K562 (cell line): ENCODE data around the gene ZC3H13. TPM values are rescaled to one million over a fixed set of nuclear protein-coding genes. Genes with fewer than 3 reads are reported as not detected.

Experiments used
- ATAC-seq: fragments of 200-7000 bp; cut with Tn5 transposase; 3 replicates; pipeline ENCODE4 v1.9.1; 2020; ENCODE audit warnings: moderate library complexity
- BruUV-seq: library from RNA; stranded (reverse); fragments of 400-500 nt; replicated peaks from 2 replicates; lab custom pipeline; 2021; lab: Mats Ljungman, UMichigan
- CTCF ChIA-PET: fragments of 300-600 bp; formaldehyde crosslinking; extraction: SDS; loops from one replicate; lab custom pipeline; 2021; ENCODE audit warnings: low intra/inter-chr PET ratio; lab: Yijun Ruan, JAX
- POLR2A ChIA-PET: fragments of 300-600, 350-650 bp; sonication (Branson Sonifier 250); formaldehyde crosslinking; extraction: SDS; loops from one replicate; lab custom pipeline; 2021; ENCODE audit warnings: antibody characterized with exemption, inconsistent platforms; lab: Yijun Ruan, JAX
- DNase-seq, 4 experiments: peaks; one replicate each; pipeline versions ENCODE4 v3.0.0 to v3.0.0-alpha.2; 2011 to 2018; ENCODE audit warnings: low spot score in 3 of 4, mixed read lengths in 3 of 4; ENCODE audit errors: extremely low read depth in 1 of 4
- FAIRE-seq: peaks from 2 replicates; lab custom pipeline; 2011; peaks lifted over from hg19 to GRCh38; lab: Jason Lieb, UNC
- H2AFZ ChIP-seq: 2 replicates; pipeline ENCODE4 v1.6.0; 2011; ENCODE audit warnings: low read depth, low read length, control low read depth, inconsistent platforms
- H3K27ac ChIP-seq: fragments of 200-600 bp; 3 replicates; pipeline ENCODE4 v1.8.0; 2011; ENCODE audit warnings: low read depth, mild to moderate bottlenecking, control low read depth, inconsistent platforms, low read length, moderate library complexity, mixed read lengths; ENCODE audit errors: extremely low read depth
- H3K27me3 ChIP-seq, 2 experiments: fragments of 300-600 bp in 1 of 2; 2 replicates in 1 of 2; 3 replicates in 1 of 2; pipeline versions ENCODE4 v1.6.0 to v1.8.0; 2011; ENCODE audit warnings: inconsistent platforms in 2 of 2, low read length in 2 of 2, mild to moderate bottlenecking in 1 of 2, mixed read lengths in 1 of 2, moderate library complexity in 1 of 2; ENCODE audit not compliant: control insufficient read depth in 2 of 2, insufficient read depth in 2 of 2
- H3K36me3 ChIP-seq: fragments of 300-600 bp; 3 replicates; pipeline ENCODE4 v1.8.0; 2011; ENCODE audit warnings: mild to moderate bottlenecking, low read length, inconsistent platforms; ENCODE audit not compliant: control insufficient read depth, insufficient read depth
- H3K4me1 ChIP-seq, 2 experiments: fragments of 200-600 bp in 1 of 2; replicated peaks in 1 of 2; 2 replicates in 1 of 2; 3 replicates in 1 of 2; pipeline versions ENCODE4 v1.5.1 to v1.8.0; 2011; ENCODE audit warnings: inconsistent platforms in 2 of 2, low read length in 2 of 2, mild to moderate bottlenecking in 1 of 2, mixed read lengths in 1 of 2, moderate library complexity in 1 of 2; ENCODE audit not compliant: control insufficient read depth in 2 of 2, insufficient read depth in 2 of 2
- H3K4me2 ChIP-seq: 2 replicates; pipeline ENCODE4 v1.6.1; 2011; ENCODE audit warnings: low read length, control low read depth, inconsistent platforms, mixed read lengths; ENCODE audit not compliant: insufficient read depth
- H3K4me3 ChIP-seq: fragments of 200-600 bp; sonication (generic), shearing (Covaris generic); 2 replicates; pipeline ENCODE4 v1.5.1; 2016; ENCODE audit warnings: control low read depth, inconsistent platforms
- H3K79me2 ChIP-seq: fragments of 200-600 bp; 3 replicates; pipeline ENCODE4 v1.8.0; 2011; ENCODE audit warnings: low read length, inconsistent platforms; ENCODE audit not compliant: control insufficient read depth, insufficient read depth
- H3K9ac ChIP-seq, 2 experiments: 2 replicates each; pipeline versions ENCODE4 v1.6.0 to v1.6.1; 2011; ENCODE audit warnings: low read depth in 2 of 2, low read length in 2 of 2, control low read depth in 1 of 2, inconsistent platforms in 1 of 2, mild to moderate bottlenecking in 1 of 2, mixed read lengths in 1 of 2; ENCODE audit not compliant: insufficient read depth in 1 of 2
- H3K9me1 ChIP-seq: one replicate; pipeline ENCODE4 v1.6.0; 2011; ENCODE audit warnings: inconsistent platforms, mild to moderate bottlenecking, low read length, moderate library complexity; ENCODE audit not compliant: control insufficient read depth, insufficient read depth
- H3K9me3 ChIP-seq: replicated peaks from 2 replicates; pipeline ENCODE4 v1.5.1; 2011; ENCODE audit warnings: low read depth, low read length, inconsistent platforms; ENCODE audit not compliant: control insufficient read depth, insufficient read depth
- H4K20me1 ChIP-seq: replicated peaks from 2 replicates; pipeline ENCODE4 v1.6.1; 2011; ENCODE audit warnings: low read length, inconsistent platforms, mixed read lengths; ENCODE audit not compliant: control insufficient read depth, insufficient read depth
- C11orf30 ChIP-seq: fragments of 450-650 bp; IDR thresholded peaks from 2 replicates; pipeline ENCODE4 v1.6.1; 2016; ENCODE audit warnings: low read depth, mild to moderate bottlenecking
- CREB1 ChIP-seq, 2 experiments: sonication (generic) in 1 of 2; formaldehyde crosslinking in 1 of 2; IDR thresholded peaks; 2 replicates each; pipeline versions ENCODE4 v1.6.1 to v1.8.0; 2012 to 2022; ENCODE audit warnings: inconsistent platforms in 1 of 2, mild to moderate bottlenecking in 1 of 2, missing genetic modification reagents in 1 of 2, moderate library complexity in 1 of 2
- GTF2F1 ChIP-seq: IDR thresholded peaks from 2 replicates; pipeline ENCODE4 v1.6.1; 2011; ENCODE audit warnings: low read depth, low read length, improper control_type of control experiment
- SLC30A9 ChIP-seq: fragments of 250-450 bp; sonication (Bioruptor Pico); IDR thresholded peaks from 2 replicates; pipeline ENCODE4 v1.8.0; 2022; ENCODE audit warnings: mild to moderate bottlenecking, moderate library complexity
- SRSF7 ChIP-seq: fragments of 200-400 bp; formaldehyde crosslinking; optimal IDR thresholded peaks from 2 replicates; pipeline ENCODE3; 2017; ENCODE audit warnings: mild to moderate bottlenecking, low read depth, low read length
- STAT6 ChIP-seq: sonication (generic); formaldehyde crosslinking; IDR thresholded peaks from 2 replicates; pipeline ENCODE4 v1.8.1; 2023; ENCODE audit warnings: mild to moderate bottlenecking, missing genetic modification reagents
- TAF7 ChIP-seq: fragments of 450-650 bp; IDR thresholded peaks from 2 replicates; pipeline ENCODE4 v1.6.1; 2016; ENCODE audit warnings: missing genetic modification characterization, missing compliant biosample characterization
- TBP ChIP-seq: optimal IDR thresholded peaks from 2 replicates; pipeline ENCODE3; 2011; ENCODE audit warnings: low read depth, low read length, improper control_type of control experiment
- ZBTB8A ChIP-seq: fragments of 450-650 bp; IDR thresholded peaks from 2 replicates; pipeline ENCODE4 v1.6.1; 2018; ENCODE audit warnings: mild to moderate bottlenecking, moderate library complexity; ENCODE audit not compliant: partially characterized antibody
- ZNF316 ChIP-seq: fragments of 450-650 bp; IDR thresholded peaks from 2 replicates; pipeline ENCODE4 v1.6.1; 2016
- in situ Hi-C: fragments of 300-500 bp; cut with MboI; formaldehyde crosslinking; loops from 4 replicates; pipeline ENCODE4 v1.15.0; 2018; ENCODE audit warnings: inconsistent platforms, mixed read lengths
- intact Hi-C: fragments of 100-400 bp; cut with micrococcal nuclease; formaldehyde crosslinking; loops from 2 replicates; pipeline ENCODE4 v1.14.2; 2022
- polyA plus RNA-seq, 8 experiments: library from polyadenylated mRNA; depleted of rRNA in 4 of 8; stranded (reverse) in 5 of 8; unstranded in 3 of 8; fragments of >200 nt; fragmentation: Nextera tagmentation in 2 of 8; fragmentation: Illumina TruSeq in 1 of 8; extraction: Ambion mirVana in 2 of 8; extraction: Trizol in 1 of 8; gene quantifications; 2 replicates each; pipeline versions ENCODE4 v1.2.1 to v1.2.3, GENCODE V29; 2011 to 2014; ENCODE audit warnings: inconsistent platforms in 1 of 8, missing spikeins in 1 of 8
- total RNA-seq, 7 experiments: library from RNA; depleted of rRNA in 6 of 7; stranded (reverse); fragments of >200 nt in 6 of 7; fragmentation: Illumina TruSeq in 2 of 7; extraction: Trizol in 2 of 7; gene quantifications; 2 replicates each; pipeline versions ENCODE4 v1.2.1 to v1.2.3, GENCODE V29; 2011 to 2021; ENCODE audit warnings: low replicate concordance in 1 of 7

ZC3H13 gene
- total and polyA plus RNA-seq, 9 of the 15 experiments (the other 6 are each of a cell fraction or from before 2014, with no cell fraction given): 4.9 to 27.6 (median 12.1) TPM

GRCh38 chr13:46050771-46051170 is 1.8 kb downstream of the ZC3H13 start:
- H3K27ac ChIP-seq: peak overlapping the region; percentile 17; the same call in 1 of the 3 replicates
- no peaks in the 10 kb centered on the region for H4K20me1 ChIP-seq
- CTCF ChIA-PET: interaction anchor here (0.6 kb wide), 1 partner anchor 270 kb away, joined by 3 read pairs; no protein-coding TSS in a partner anchor
- H3K79me2 ChIP-seq: peaks cover 62% of the 10 kb centered on the region
- no peak for FAIRE-seq
- H3K36me3 ChIP-seq: no peaks in the 10 kb centered on the region
- H3K4me1 ChIP-seq: no peaks in the 10 kb centered on the region
- H3K9me3 ChIP-seq: no peaks in the 10 kb centered on the region
- no peaks in the 10 kb centered on the region for H3K9me1 ChIP-seq
- in situ Hi-C loops: no loop called here
- H3K4me3 ChIP-seq: peak overlapping the region; percentile 68
- intact Hi-C loops: loop anchor here (5.0 kb wide), 1 partner anchor 77 kb away; no protein-coding TSS in a partner anchor
- no peak for DNase-seq
- TF ChIP-seq CREB1 (IDR thresholded peaks at IDR 0.05) (no peak), CREB1 (CRISPR knock-in tag; IDR thresholded peaks at IDR 0.05) (no peak), ZBTB8A (no peak), SRSF7 (no peak), GTF2F1 (no peak), TBP (no peak), ZNF316 (peak; percentile 44; the same call in 1 of the 2 replicates), TAF7 (no peak), C11orf30 (peak; percentile 20; the same call in 1 of the 2 replicates), STAT6 (CRISPR knock-in tag) (no peak), SLC30A9 (no peak)
- BruUV-seq: no TSS peak
- H2AFZ ChIP-seq: no peak overlapping the region
- POLR2A ChIA-PET: interaction anchor here (0.7 kb wide), 1 partner anchor 481 kb away, joined by 4 read pairs; no protein-coding TSS in a partner anchor
- H3K9ac ChIP-seq: peak overlapping the region in 1 of 2 experiments; percentile 70; a peak in 1 of 4 replicates
- H3K4me2 ChIP-seq: peak overlapping the region; percentile 83
- H3K27me3 ChIP-seq: no peaks in the 10 kb centered on the region
- ATAC-seq: peak; percentile 27
